Tibial artery (tissue), 4 donors: ENCODE measurements around the gene CMTM3.
A peak's percentile ranks its signal among the peaks of the same experiment; 100 is the strongest.

ENCODE experiments used
- DNase-seq, 2 donors: peaks; one replicate each; pipeline ENCODE4 v3.0.0-alpha.2; 2019
- H3K27ac ChIP-seq, 2 donors: fragments of 200-600 bp; sonication (generic) in 1 of 2; 1 replicate in 1 of 2; 2 replicates in 1 of 2; pipeline ENCODE4 v1.5.1; 2018 to 2019; ENCODE audit warnings: mild to moderate bottlenecking in 1 of 2
- H3K27me3 ChIP-seq, 2 donors: fragments of 200-600 bp; sonication (generic) in 1 of 2; one replicate each; pipeline versions ENCODE4 v1.5.1 to v1.6.0; 2016 to 2019
- H3K36me3 ChIP-seq, 3 donors: fragments of 200-600 bp; sonication (generic) in 2 of 3; one replicate each; pipeline ENCODE4 v1.5.1; 2016 to 2019; ENCODE audit warnings: mild to moderate bottlenecking in 2 of 3
- H3K4me1 ChIP-seq, 4 donors: fragments of 200-600 bp; sonication (generic) in 2 of 4; 1 replicate in 3 of 4; 2 replicates in 1 of 4; pipeline ENCODE4 v1.5.1; 2016 to 2019
- H3K4me3 ChIP-seq, 2 donors: fragments of 200-600 bp; sonication (generic) in 1 of 2; 1 replicate in 1 of 2; 2 replicates in 1 of 2; pipeline ENCODE4 v1.5.1; 2018 to 2019; ENCODE audit warnings: mild to moderate bottlenecking in 2 of 2
- H3K9me3 ChIP-seq, 3 donors: fragments of 200-600 bp; sonication (generic) in 1 of 3; one replicate each; pipeline ENCODE4 v1.5.1; 2016 to 2019
- CTCF ChIP-seq, 2 experiments: fragments of 200-600 bp in 1 of 2; fragments of 450-650 bp in 1 of 2; IDR thresholded peaks; one replicate each; pipeline ENCODE4 v1.5.1; 2017 to 2019; ENCODE audit warnings: antibody characterized with exemption in 2 of 2, mild to moderate bottlenecking in 1 of 2, moderate library complexity in 1 of 2
- intact Hi-C: fragments of 100-400 bp; cut with DNase I; formaldehyde crosslinking; loops from one replicate; pipeline ENCODE4 v1.15.0; 2023; ENCODE audit warnings: low total_unique reads

Gene CMTM3

GRCh38 chr16:66587881-66588600, 16.5 kb upstream of the CMTM3 start:
- Histone ChIP-seq H3K27ac (no peak overlapping the region), H3K4me3 (no peak overlapping the region)
- intact Hi-C loops = loop anchor here (5.0 kb wide), 1 partner anchor 181 kb away; no protein-coding TSS in a partner anchor

GRCh38 chr16:66588981-66589713, 15.4 kb upstream of the CMTM3 start:
- Histone ChIP-seq H3K36me3 (no peaks in the 10 kb centered on the region), H3K27ac (no peak overlapping the region), H3K4me3 (no peak overlapping the region), H3K27me3 (no peaks in the 10 kb centered on the region), H3K9me3 (no peaks in the 10 kb centered on the region), H3K4me1 (no peaks in the 10 kb centered on the region)
- DNase-seq = peak in 1 of 2 donors; percentile 51
- TF ChIP-seq CTCF (IDR thresholded peaks at IDR 0.05) = peak; percentile 44 to 53
- intact Hi-C loops = loop anchor here (5.0 kb wide), 1 partner anchor 182 kb away; no protein-coding TSS in a partner anchor

More at GRCh38 chr16:66587881-66588600, 16.5 kb upstream of the CMTM3 start:
- Histone ChIP-seq H3K36me3 (no peaks in the 10 kb centered on the region), H3K4me1 (no peaks in the 10 kb centered on the region), H3K9me3 (no peaks in the 10 kb centered on the region), H3K27me3 (no peaks in the 10 kb centered on the region)
- DNase-seq = no peak
- TF ChIP-seq CTCF (IDR thresholded peaks at IDR 0.05) = no peak

- DNase-seq = no peak
- intact Hi-C loops = no loop called here
- Histone ChIP-seq H3K4me3 (no peak overlapping the region), H3K27ac (no peak overlapping the region), H3K36me3 (no peaks in the 10 kb centered on the region), H3K27me3 (no peaks in the 10 kb centered on the region), H3K9me3 (no peaks in the 10 kb centered on the region), H3K4me1 (no peaks in the 10 kb centered on the region)
- no peak for TF ChIP-seq CTCF (IDR thresholded peaks at IDR 0.05)
These were observed 14.2 kb upstream of the CMTM3 start for GRCh38 chr16:66590322-66590721.

GRCh38 chr16:66591018-66591417, 13.5 kb upstream of the CMTM3 start:
- Histone ChIP-seq H3K4me3 (no peak overlapping the region), H3K36me3 (no peaks in the 10 kb centered on the region), H3K27ac (no peak overlapping the region), H3K4me1 (no peaks in the 10 kb centered on the region), H3K27me3 (no peaks in the 10 kb centered on the region), H3K9me3 (no peaks in the 10 kb centered on the region)
- DNase-seq = no peak
- intact Hi-C loops = no loop called here
- TF ChIP-seq CTCF (IDR thresholded peaks at IDR 0.05) = no peak

GRCh38 chr16:66592241-66592640, 12.3 kb upstream of the CMTM3 start:
- H3K4me1 ChIP-seq = no peaks in the 10 kb centered on the region
- H3K27ac ChIP-seq = no peak overlapping the region
- no peak for DNase-seq
- no peaks in the 10 kb centered on the region for H3K27me3 ChIP-seq
- no peak overlapping the region for H3K4me3 ChIP-seq
- intact Hi-C loops = no loop called here
- TF ChIP-seq CTCF (IDR thresholded peaks at IDR 0.05) = no peak
- no peaks in the 10 kb centered on the region for H3K9me3 ChIP-seq
- no peaks in the 10 kb centered on the region for H3K36me3 ChIP-seq
